HL-60/S4 (cell line): ENCODE measurements around the gene WDR64.
"Not testable (repeated sequence)": the region's sequence is repeated elsewhere in the genome, so short reads cannot be mapped to it uniquely, and the experiment has no call there.

Experiments
- in situ Hi-C: fragments of 300-500 bp; cut with MboI; formaldehyde crosslinking; loops from 2 replicates; pipeline ENCODE4 v1.14.3; 2022; ENCODE audit warnings: low sequenced_read_pairs

The WDR64 gene

DNA sequence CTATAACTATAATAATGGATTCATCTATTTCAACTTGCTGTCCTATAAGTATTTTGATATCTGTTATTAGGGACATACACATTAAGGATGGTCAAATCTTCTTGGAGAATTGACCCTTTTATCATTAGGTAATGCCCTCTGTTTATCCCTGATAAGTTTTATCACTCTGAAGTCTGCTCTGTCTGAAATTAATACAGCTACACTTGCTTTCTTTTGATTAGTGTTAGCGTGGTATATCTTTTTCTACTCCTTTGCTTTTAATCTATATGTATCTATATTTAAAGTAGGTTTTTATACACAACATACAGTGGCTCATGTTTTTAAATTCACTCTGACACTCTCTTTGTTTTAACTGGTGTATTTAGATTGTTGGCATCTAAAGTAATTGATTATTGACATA, 126.0 kb downstream of the WDR64 start:
- in situ Hi-C loops: no loop called here

- in situ Hi-C loops: no loop called here
Observed at GRCh38 chr1:241779897-241780296, 127.8 kb downstream of the WDR64 start.

- in situ Hi-C loops: no loop called here
Observed at GRCh38 chr1:241782396-241782795, 130.3 kb downstream of the WDR64 start.

GRCh38 chr1:241787691-241788090, 135.6 kb downstream of the WDR64 start:
- in situ Hi-C loops: no loop called here

DNA sequence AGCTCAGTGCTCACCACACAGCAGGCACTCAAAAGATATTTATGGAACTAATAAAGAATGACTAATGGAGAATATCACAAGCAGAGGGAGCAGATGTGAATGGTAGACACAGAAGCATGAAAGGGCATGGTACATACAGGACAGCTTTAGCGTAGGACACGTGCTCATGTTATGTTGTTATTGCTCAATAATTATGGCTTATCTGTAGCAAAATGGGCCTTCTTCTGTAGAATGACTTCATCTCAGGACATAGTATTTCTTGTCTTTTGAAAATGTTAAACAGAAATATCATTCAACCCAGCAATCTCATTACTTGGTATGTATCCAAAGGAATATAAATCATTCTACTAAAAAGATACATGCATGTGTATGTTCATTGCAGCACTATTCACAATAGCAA, 137.0 kb downstream of the WDR64 start:
- in situ Hi-C loops: no loop called here

GRCh38 chr1:241799416-241799815, 147.3 kb downstream of the WDR64 start:
- in situ Hi-C loops: no loop called here

GRCh38 chr1:241800640-241801039, 148.6 kb downstream of the WDR64 start:
- in situ Hi-C loops: no loop called here

- in situ Hi-C loops: no loop called here
Observed at GRCh38 chr1:241802863-241803262, 150.8 kb downstream of the WDR64 start.

- in situ Hi-C loops: not testable (repeated sequence)
Observed at GRCh38 chr1:241804706-241805105, 152.6 kb downstream of the WDR64 start.

GRCh38 chr1:241808265-241808664, 156.2 kb downstream of the WDR64 start:
- in situ Hi-C loops: no loop called here

GRCh38 chr1:241810769-241811405, 158.8 kb downstream of the WDR64 start:
- in situ Hi-C loops: no loop called here

DNA sequence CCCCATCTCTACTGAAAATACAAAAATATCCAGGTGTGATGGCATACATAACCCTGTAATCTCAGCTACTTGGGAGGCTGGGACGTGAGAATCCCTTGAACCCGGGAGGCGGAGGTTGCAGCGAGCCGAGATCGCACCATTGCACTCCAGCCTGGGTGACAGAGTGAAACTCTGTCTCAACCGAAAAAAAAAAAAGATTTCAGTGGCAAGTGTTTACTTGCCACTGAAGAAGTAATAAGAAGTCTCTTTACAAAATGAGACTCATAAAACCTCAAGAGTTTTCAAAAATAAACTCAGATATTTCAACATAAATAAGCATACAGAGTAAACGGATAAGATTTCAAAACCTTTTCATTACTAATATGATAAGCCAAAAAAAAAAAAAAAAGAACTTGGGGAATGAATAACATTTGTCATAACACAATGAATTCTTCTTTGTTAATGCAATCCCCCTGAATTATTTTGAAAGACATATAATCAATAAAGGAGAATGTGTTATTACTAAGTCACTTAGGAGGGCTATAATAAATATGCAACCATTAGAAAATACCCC, 161.8 kb downstream of the WDR64 start:
- in situ Hi-C loops: no loop called here

GRCh38 chr1:241816008-241816407, 163.9 kb downstream of the WDR64 start:
- in situ Hi-C loops: no loop called here

DNA sequence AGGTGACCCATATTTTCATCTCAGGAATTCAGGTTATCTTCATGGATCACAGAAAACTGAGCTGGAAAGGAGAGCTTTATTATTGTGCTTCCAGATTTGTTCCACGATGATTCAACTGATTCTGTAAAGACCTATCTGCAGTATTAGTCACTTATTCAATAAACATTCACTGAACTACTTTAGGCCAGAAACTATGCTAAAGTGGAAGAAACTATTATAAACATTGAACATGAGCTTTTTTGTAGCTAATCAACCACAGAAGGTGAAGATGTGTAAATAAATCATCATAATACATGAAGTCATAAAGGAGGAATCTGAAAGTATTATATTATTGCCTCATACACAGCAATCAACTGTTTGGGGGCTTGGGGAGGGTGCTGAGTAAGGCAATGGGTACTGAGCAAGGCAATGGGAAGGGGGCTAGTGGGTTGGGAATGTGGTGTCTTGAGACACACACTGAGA, 165.3 kb downstream of the WDR64 start:
- in situ Hi-C loops: no loop called here

GRCh38 chr1:241817956-241818612, 166.0 kb downstream of the WDR64 start:
- in situ Hi-C loops: no loop called here

DNA sequence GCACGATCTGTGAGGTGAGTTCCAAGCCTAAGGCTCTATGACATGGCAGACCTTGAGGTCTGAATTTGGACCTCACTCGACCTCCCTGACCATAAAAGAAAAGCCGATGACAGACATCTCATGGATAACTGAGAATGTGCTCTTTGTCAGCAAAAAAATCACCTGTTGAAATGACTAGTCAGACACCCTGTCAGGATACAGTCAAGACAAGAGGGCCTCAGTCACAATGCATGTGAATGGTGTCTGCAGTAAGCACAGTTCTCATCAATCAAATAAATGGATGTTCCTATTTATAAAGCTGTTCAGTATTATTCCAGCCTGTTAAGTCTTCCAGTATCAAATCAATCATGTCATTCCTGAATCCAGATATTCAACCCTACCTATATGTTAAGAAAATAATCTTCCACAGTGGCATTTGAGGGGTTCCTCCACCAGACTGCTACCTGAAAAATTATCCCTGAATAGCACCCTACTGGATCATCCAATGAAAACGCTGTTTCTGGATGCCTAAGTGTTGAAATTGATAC, 167.3 kb downstream of the WDR64 start:
- in situ Hi-C loops: no loop called here

DNA sequence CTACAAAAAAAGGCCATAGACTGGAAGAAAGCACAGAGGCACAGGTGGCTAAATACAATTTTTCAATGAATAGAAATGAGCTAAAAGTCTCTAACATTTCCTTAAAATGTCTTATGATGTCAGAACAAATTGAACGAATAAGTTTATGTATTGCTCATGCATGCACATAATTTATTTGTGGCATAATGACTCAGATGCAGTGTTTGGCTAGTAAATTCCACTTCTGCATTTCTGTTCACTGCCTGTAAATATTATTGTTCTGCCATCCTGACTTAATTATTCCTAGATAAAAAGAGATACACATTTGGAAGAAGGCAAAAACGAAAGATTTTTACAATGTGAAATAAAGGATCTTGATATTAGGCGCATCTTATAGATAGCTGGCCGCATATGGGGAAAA, 169.3 kb downstream of the WDR64 start:
- in situ Hi-C loops: no loop called here

DNA sequence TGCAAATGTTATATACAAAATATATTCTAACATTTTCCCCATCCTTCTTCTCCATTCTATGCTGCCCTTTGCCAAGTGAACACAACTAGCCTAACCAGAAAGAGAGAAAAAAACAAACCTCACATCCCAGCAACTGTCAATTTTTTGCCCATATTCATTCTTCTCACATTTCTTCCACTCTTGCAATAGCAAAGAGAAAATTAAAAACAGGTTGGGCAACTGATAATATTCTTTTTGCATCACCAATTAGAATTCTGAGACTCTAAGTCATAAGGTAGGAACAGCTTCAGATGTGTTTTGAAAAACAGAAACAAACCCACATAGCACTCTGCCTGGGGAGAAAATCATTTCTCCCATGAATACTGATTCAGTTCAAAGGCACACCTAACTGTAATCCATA, 170.8 kb downstream of the WDR64 start:
- in situ Hi-C loops: no loop called here

DNA sequence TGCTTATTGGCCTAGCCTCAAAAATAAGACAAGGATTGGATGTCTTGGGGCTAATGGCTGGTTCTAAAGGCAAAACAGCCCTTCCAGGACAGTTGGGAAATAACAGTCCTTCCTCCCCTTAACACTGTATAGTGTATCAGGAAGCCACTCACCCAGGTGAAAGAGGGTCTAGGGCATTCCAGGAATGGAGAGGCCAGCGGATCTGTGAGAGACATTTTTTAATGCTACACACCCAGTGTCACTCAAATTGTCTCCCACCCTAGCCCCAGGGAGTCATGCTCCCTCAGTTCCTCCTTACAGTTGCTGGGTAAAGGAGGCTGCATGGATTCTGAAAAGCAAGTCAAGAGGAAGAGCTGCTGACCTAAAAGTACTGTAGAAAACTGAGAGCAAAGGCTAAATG, 171.8 kb downstream of the WDR64 start:
- in situ Hi-C loops: no loop called here

- in situ Hi-C loops: no loop called here
Observed at GRCh38 chr1:241825581-241825980, 173.5 kb downstream of the WDR64 start.

- in situ Hi-C loops: not testable (repeated sequence)
Observed at GRCh38 chr1:241826613-241827012, 174.5 kb downstream of the WDR64 start.

DNA sequence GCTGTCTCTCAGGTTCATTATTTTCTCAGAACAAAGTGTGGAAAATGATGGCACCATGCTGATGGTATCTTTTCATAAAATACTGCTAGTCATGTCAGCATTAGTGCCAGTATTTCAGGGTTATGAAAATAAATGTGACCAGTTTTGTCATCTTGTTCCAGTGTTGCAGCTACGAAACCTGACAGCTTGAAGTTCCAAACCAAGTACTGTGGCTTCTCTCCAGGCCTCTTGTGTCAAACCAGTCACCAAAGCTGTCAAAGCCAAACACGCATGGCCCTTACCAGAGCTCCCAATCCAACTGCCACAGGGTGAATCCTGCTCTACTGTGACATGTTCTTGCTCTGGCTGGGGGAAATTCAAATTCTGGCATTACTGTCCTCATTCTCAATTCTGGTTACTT, 175.2 kb downstream of the WDR64 start:
- in situ Hi-C loops: no loop called here
